SH-SY5Y (cell line): Measurements from ENCODE around the gene GBX1.

ENCODE experiments used
- GATA2 ChIP-seq: IDR thresholded peaks from 2 replicates; pipeline ENCODE4 v1.6.1; 2011; ENCODE audit warnings: mild to moderate bottlenecking, low read depth, low read length
- GATA3 ChIP-seq: IDR thresholded peaks from 2 replicates; pipeline ENCODE4 v1.6.1; 2011; ENCODE audit warnings: low read depth, mild to moderate bottlenecking, low read length, moderate library complexity

DNA sequence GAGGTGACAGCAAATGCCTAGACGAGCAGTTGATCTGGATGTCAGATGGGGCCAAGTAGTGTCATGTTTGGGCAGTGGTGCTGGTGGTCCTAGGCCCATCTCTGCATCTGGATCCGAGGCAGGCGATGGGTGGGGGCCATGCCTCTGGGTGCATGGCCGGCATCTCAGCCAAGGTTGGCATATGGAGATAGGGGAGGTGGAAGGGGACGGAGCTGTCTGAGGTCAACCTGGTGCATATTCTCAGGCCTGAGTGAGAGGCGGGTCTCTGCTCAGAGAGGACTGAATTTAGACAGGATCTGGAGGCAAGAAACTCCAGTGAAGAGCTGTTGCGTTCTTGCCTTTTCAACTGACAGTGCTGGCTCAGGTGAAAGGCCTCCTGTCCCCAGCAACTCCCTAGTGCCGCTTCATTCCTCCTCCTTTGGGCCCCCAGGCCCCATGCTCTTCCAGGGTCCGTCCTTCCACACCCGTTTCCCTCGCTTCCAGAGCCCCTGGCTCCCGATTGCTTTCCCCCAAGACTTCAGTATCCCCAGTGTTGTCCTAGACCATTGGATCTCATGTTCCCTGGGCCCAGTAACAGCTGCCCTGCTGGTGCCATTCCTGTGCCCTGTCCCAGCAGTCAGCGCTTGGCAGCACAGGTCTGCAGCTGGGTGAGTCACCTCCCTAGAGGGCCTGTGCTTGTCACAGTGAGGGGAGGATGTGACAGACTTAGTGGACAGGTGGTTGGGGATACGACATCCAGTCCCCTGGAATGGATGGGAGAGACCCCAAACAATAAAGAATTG lies 32.6 kb downstream of the GBX1 start:
- no peak for TF ChIP-seq GATA2
- TF ChIP-seq GATA3 = no peak
